Measurements from ENCODE around the gene DENND5B.

GRCh38 chr12:31510034-31510433, 80.9 kb downstream of the DENND5B start:
- TF ChIP-seq POLR2A (IDR thresholded peaks at IDR 0.05; ENCODE audit: low read depth, low read length) (no peak), CHD1 (IDR thresholded peaks at IDR 0.05; ENCODE audit: low read depth, low read length) (no peak), BHLHE40 (IDR thresholded peaks at IDR 0.05; ENCODE audit: low read depth, low read length) (no peak), RAD21 (IDR thresholded peaks at IDR 0.05; ENCODE audit: low read length) (no peak), RCOR1 (IDR thresholded peaks at IDR 0.05; ENCODE audit: insufficient replicate concordance, low read length) (no peak), RFX5 (IDR thresholded peaks at IDR 0.05; ENCODE audit: low read depth, low read length) (no peak), SMC3 (IDR thresholded peaks at IDR 0.05; ENCODE audit: low read depth, low read length) (no peak), USF2 (IDR thresholded peaks at IDR 0.05; ENCODE audit: low read depth, low read length) (no peak)
- TF ChIP-seq, protein P1, sequence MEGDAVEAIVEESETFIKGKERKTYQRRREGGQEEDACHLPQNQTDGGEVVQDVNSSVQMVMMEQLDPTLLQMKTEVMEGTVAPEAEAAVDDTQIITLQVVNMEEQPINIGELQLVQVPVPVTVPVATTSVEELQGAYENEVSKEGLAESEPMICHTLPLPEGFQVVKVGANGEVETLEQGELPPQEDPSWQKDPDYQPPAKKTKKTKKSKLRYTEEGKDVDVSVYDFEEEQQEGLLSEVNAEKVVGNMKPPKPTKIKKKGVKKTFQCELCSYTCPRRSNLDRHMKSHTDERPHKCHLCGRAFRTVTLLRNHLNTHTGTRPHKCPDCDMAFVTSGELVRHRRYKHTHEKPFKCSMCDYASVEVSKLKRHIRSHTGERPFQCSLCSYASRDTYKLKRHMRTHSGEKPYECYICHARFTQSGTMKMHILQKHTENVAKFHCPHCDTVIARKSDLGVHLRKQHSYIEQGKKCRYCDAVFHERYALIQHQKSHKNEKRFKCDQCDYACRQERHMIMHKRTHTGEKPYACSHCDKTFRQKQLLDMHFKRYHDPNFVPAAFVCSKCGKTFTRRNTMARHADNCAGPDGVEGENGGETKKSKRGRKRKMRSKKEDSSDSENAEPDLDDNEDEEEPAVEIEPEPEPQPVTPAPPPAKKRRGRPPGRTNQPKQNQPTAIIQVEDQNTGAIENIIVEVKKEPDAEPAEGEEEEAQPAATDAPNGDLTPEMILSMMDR (conservative IDR thresholded peaks at IDR 0.05; ENCODE audit: low read depth, low read length): no peak
- TF ChIP-seq, protein P2, sequence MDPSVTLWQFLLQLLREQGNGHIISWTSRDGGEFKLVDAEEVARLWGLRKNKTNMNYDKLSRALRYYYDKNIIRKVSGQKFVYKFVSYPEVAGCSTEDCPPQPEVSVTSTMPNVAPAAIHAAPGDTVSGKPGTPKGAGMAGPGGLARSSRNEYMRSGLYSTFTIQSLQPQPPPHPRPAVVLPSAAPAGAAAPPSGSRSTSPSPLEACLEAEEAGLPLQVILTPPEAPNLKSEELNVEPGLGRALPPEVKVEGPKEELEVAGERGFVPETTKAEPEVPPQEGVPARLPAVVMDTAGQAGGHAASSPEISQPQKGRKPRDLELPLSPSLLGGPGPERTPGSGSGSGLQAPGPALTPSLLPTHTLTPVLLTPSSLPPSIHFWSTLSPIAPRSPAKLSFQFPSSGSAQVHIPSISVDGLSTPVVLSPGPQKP (IDR thresholded peaks at IDR 0.05; ENCODE audit: borderline replicate concordance, low read depth, low read length): no peak

Measured in IMR-90 (cell line).